T-helper 2 cell treated with Interferon-gamma antibody and Interleukin-4, amounts not matched to agents 5 μg/mL and 100 μg/mL, for 36 hours (primary cell): ENCODE data around the gene TDRD3.

ENCODE experiments used
- DNase-seq: peaks from one replicate; pipeline ENCODE4 v3.0.0; 2021; ENCODE audit warnings: low spot score
- H3K27ac Mint-ChIP-seq: one replicate; pipeline ENCODE4 v1.8.0; 2021; ENCODE audit warnings: mild to moderate bottlenecking, mixed read lengths
- H3K27me3 Mint-ChIP-seq: one replicate; pipeline ENCODE4 v1.8.0; 2021; ENCODE audit warnings: low read depth, mixed read lengths
- H3K36me3 Mint-ChIP-seq: one replicate; pipeline ENCODE4 v1.8.0; 2021; ENCODE audit warnings: low read depth, mixed read lengths
- H3K4me1 Mint-ChIP-seq: one replicate; pipeline ENCODE4 v1.8.0; 2021; ENCODE audit warnings: low read depth, mixed read lengths
- H3K4me3 Mint-ChIP-seq: one replicate; pipeline ENCODE4 v1.8.0; 2022; ENCODE audit warnings: mild to moderate bottlenecking, moderate library complexity, mixed read lengths
- H3K9me3 Mint-ChIP-seq: one replicate; pipeline ENCODE4 v1.8.0; 2021; ENCODE audit warnings: mixed read lengths

The TDRD3 gene

GRCh38 chr13:60411464-60411863 lies 14.4 kb downstream of the TDRD3 start:
- no peak overlapping the region for H3K4me3 Mint-ChIP-seq
- peaks cover 14% of the 10 kb centered on the region for H3K9me3 Mint-ChIP-seq
- H3K27ac Mint-ChIP-seq: no peak overlapping the region
- H3K4me1 Mint-ChIP-seq: peaks cover 4% of the 10 kb centered on the region
- no peaks in the 10 kb centered on the region for H3K27me3 Mint-ChIP-seq
- no peak for DNase-seq
- peaks cover 16% of the 10 kb centered on the region for H3K36me3 Mint-ChIP-seq

GRCh38 chr13:60411983-60412382 lies 15.0 kb downstream of the TDRD3 start:
- H3K9me3 Mint-ChIP-seq: peaks cover 12% of the 10 kb centered on the region
- H3K36me3 Mint-ChIP-seq: peaks cover 15% of the 10 kb centered on the region
- no peaks in the 10 kb centered on the region for H3K27me3 Mint-ChIP-seq
- no peak overlapping the region for H3K27ac Mint-ChIP-seq
- no peak for DNase-seq
- H3K4me3 Mint-ChIP-seq: no peak overlapping the region
- H3K4me1 Mint-ChIP-seq: peaks cover 4% of the 10 kb centered on the region

- Mint-ChIP-seq H3K27ac (no peak overlapping the region), H3K9me3 (peaks cover 1% of the 10 kb centered on the region)
Measured at GRCh38 chr13:60412909-60413616, 16.0 kb downstream of the TDRD3 start.

GRCh38 chr13:60414177-60414576 lies 17.2 kb downstream of the TDRD3 start:
- Mint-ChIP-seq H3K9me3 (peaks cover under 1% of the 10 kb centered on the region), H3K36me3 (peaks cover 8% of the 10 kb centered on the region), H3K27me3 (no peaks in the 10 kb centered on the region), H3K4me1 (peaks cover 11% of the 10 kb centered on the region), H3K27ac (no peak overlapping the region), H3K4me3 (no peak overlapping the region)
- no peak for DNase-seq

More at GRCh38 chr13:60412909-60413616, 16.0 kb downstream of the TDRD3 start:
- no peak for DNase-seq
- Mint-ChIP-seq H3K27me3 (no peaks in the 10 kb centered on the region), H3K4me1 (peaks cover 10% of the 10 kb centered on the region), H3K4me3 (no peak overlapping the region), H3K36me3 (peaks cover 14% of the 10 kb centered on the region)

GRCh38 chr13:60417734-60418133 lies 20.7 kb downstream of the TDRD3 start:
- Mint-ChIP-seq H3K36me3 (peaks cover 11% of the 10 kb centered on the region), H3K4me1 (peaks cover 7% of the 10 kb centered on the region), H3K27me3 (no peaks in the 10 kb centered on the region), H3K9me3 (peaks cover 9% of the 10 kb centered on the region), H3K27ac (no peak overlapping the region), H3K4me3 (no peak overlapping the region)
- DNase-seq: no peak

GRCh38 chr13:60418954-60419353 lies 21.9 kb downstream of the TDRD3 start:
- Mint-ChIP-seq H3K27me3 (no peaks in the 10 kb centered on the region), H3K4me3 (no peak overlapping the region), H3K27ac (no peak overlapping the region), H3K4me1 (peaks cover 7% of the 10 kb centered on the region), H3K36me3 (peaks cover 11% of the 10 kb centered on the region), H3K9me3 (peaks cover 9% of the 10 kb centered on the region)
- DNase-seq: no peak

- Mint-ChIP-seq H3K4me3 (no peak overlapping the region), H3K4me1 (peaks cover 7% of the 10 kb centered on the region), H3K27ac (no peak overlapping the region), H3K9me3 (peaks cover 3% of the 10 kb centered on the region), H3K36me3 (peaks cover 3% of the 10 kb centered on the region), H3K27me3 (no peaks in the 10 kb centered on the region)
- no peak for DNase-seq
Measured at GRCh38 chr13:60425332-60425731, 28.3 kb downstream of the TDRD3 start.

- Mint-ChIP-seq H3K4me1 (peaks cover 7% of the 10 kb centered on the region), H3K27me3 (no peaks in the 10 kb centered on the region), H3K4me3 (no peak overlapping the region), H3K9me3 (peaks cover under 1% of the 10 kb centered on the region), H3K27ac (peak overlapping the region; percentile 47), H3K36me3 (peaks cover under 1% of the 10 kb centered on the region)
- no peak for DNase-seq
Measured at GRCh38 chr13:60426075-60426474, 29.1 kb downstream of the TDRD3 start.

GRCh38 chr13:60427285-60427684 lies 30.3 kb downstream of the TDRD3 start:
- no peak overlapping the region for H3K4me3 Mint-ChIP-seq
- no peaks in the 10 kb centered on the region for H3K27me3 Mint-ChIP-seq
- DNase-seq: no peak
- H3K4me1 Mint-ChIP-seq: peaks cover 8% of the 10 kb centered on the region
- H3K9me3 Mint-ChIP-seq: no peaks in the 10 kb centered on the region
- no peak overlapping the region for H3K27ac Mint-ChIP-seq
- no peaks in the 10 kb centered on the region for H3K36me3 Mint-ChIP-seq

GRCh38 chr13:60431108-60431700 lies 34.2 kb downstream of the TDRD3 start:
- Mint-ChIP-seq H3K9me3 (peaks cover 3% of the 10 kb centered on the region), H3K27ac (no peak overlapping the region), H3K4me1 (peaks cover 13% of the 10 kb centered on the region), H3K36me3 (peaks cover 3% of the 10 kb centered on the region), H3K27me3 (no peaks in the 10 kb centered on the region), H3K4me3 (no peak overlapping the region)
- DNase-seq: no peak

GRCh38 chr13:60433505-60433904 lies 36.5 kb downstream of the TDRD3 start:
- Mint-ChIP-seq H3K4me3 (no peak overlapping the region), H3K9me3 (peaks cover 7% of the 10 kb centered on the region)

GRCh38 chr13:60435762-60436374 lies 38.8 kb downstream of the TDRD3 start:
- peaks cover 19% of the 10 kb centered on the region for H3K4me1 Mint-ChIP-seq
- H3K4me3 Mint-ChIP-seq: no peak overlapping the region
- no peak overlapping the region for H3K27ac Mint-ChIP-seq
- no peak for DNase-seq
- H3K9me3 Mint-ChIP-seq: peaks cover 7% of the 10 kb centered on the region
- peaks cover 3% of the 10 kb centered on the region for H3K36me3 Mint-ChIP-seq
- no peaks in the 10 kb centered on the region for H3K27me3 Mint-ChIP-seq

More at GRCh38 chr13:60433505-60433904, 36.5 kb downstream of the TDRD3 start:
- H3K4me1 Mint-ChIP-seq: peaks cover 17% of the 10 kb centered on the region
- H3K27ac Mint-ChIP-seq: no peak overlapping the region
- peaks cover 3% of the 10 kb centered on the region for H3K36me3 Mint-ChIP-seq
- H3K27me3 Mint-ChIP-seq: no peaks in the 10 kb centered on the region
- no peak for DNase-seq

- Mint-ChIP-seq H3K36me3 (peaks cover 3% of the 10 kb centered on the region), H3K4me1 (peaks cover 17% of the 10 kb centered on the region), H3K9me3 (peaks cover 7% of the 10 kb centered on the region), H3K27ac (no peak overlapping the region), H3K4me3 (no peak overlapping the region), H3K27me3 (no peaks in the 10 kb centered on the region)
- DNase-seq: no peak
Measured at GRCh38 chr13:60439201-60439600, 42.2 kb downstream of the TDRD3 start.

GRCh38 chr13:60441761-60442160 lies 44.7 kb downstream of the TDRD3 start:
- H3K4me1 Mint-ChIP-seq: peaks cover 4% of the 10 kb centered on the region
- no peaks in the 10 kb centered on the region for H3K36me3 Mint-ChIP-seq
- H3K27ac Mint-ChIP-seq: no peak overlapping the region
- H3K27me3 Mint-ChIP-seq: no peaks in the 10 kb centered on the region
- H3K4me3 Mint-ChIP-seq: no peak overlapping the region
- H3K9me3 Mint-ChIP-seq: no peaks in the 10 kb centered on the region
- no peak for DNase-seq
